HS-5 (cell line): ENCODE data around the gene FAM114A1.
"Not testable (repeated sequence)": the region's sequence is repeated elsewhere in the genome, so short reads cannot be mapped to it uniquely, and the experiment has no call there.

Experiments used
- DNase-seq: peaks from one replicate; pipeline ENCODE4 v3.0.0-alpha.2; 2012; ENCODE audit warnings: low read depth

The FAM114A1 gene

GRCh38 chr4:38904090-38904666 lies 36.6 kb downstream of the FAM114A1 start:
- no peak for DNase-seq

- DNase-seq: no peak
Observed at GRCh38 chr4:38904682-38905081, 37.1 kb downstream of the FAM114A1 start.

GRCh38 chr4:38905652-38906385 lies 38.2 kb downstream of the FAM114A1 start:
- DNase-seq: no peak

- no peak for DNase-seq
Observed at GRCh38 chr4:38907696-38908270, 40.2 kb downstream of the FAM114A1 start.

- DNase-seq: no peak
Observed at GRCh38 chr4:38909015-38909414, 41.4 kb downstream of the FAM114A1 start.

- DNase-seq: no peak
Observed at GRCh38 chr4:38911257-38911656, 43.7 kb downstream of the FAM114A1 start.

DNA sequence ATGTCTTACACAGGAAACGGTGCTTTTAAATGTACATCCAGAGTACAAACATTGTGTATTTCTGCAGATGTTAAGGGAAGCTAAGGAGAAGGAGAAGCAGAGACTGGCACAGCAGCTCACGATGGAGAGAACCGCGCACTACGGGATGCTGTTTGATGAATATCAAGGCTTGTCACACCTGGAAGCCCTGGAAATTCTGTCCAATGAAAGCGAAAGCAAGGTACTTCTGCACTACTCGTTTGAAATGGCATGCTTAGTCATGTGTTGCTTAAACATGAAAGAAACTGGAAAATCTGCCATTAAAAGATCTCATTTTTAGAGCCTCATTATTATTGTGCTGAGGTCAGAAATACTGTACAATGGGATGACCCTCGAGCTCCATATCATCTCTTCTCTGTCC lies 47.2 kb downstream of the FAM114A1 start:
- no peak for DNase-seq

- not testable (repeated sequence) for DNase-seq
Observed at GRCh38 chr4:38916267-38916666, 48.7 kb downstream of the FAM114A1 start.

DNA sequence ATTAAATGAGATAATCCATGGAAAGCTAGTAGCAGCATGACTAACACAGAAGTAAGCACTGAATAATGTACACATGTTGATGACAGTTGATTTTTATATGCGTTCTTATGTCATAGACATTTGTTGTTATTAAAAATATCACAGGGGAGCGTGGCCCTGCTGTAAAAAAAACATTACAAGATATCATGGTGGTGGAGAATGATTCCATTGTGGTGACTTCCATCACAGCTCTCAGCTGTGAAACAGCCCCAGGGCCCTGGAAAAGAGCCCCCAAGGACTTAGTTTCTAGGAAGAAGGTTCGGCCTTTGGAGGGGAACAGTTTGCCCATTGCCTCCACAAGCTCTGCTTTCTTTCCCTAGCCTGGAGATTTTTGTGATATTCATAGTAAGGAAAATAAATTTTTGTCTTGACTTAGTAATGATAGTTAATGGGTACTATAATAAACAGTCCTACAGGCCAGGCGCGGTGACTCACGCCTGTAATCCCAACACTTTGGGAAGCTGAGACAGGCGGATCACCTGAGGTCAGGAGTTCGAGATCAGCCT lies 49.9 kb downstream of the FAM114A1 start:
- DNase-seq: no peak

DNA sequence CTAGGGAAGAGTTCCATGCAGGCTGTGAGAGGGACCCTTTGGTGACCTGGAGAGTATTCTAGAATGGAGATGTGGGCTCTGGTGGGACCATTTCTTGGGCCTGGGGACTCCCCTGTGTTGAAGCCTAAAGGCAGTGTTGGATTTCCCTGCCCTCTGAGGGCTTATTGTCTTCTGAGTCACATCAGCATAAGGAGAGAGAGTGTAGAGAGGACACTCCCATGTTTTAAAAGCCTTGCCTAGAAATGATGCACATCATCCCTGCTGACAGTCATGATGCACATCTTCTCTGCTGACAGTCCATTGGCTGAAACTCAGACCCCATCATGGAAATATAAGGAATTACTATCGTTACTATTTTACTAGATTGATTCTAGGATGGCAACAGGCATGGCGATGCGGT lies 51.9 kb downstream of the FAM114A1 start:
- no peak for DNase-seq

DNA sequence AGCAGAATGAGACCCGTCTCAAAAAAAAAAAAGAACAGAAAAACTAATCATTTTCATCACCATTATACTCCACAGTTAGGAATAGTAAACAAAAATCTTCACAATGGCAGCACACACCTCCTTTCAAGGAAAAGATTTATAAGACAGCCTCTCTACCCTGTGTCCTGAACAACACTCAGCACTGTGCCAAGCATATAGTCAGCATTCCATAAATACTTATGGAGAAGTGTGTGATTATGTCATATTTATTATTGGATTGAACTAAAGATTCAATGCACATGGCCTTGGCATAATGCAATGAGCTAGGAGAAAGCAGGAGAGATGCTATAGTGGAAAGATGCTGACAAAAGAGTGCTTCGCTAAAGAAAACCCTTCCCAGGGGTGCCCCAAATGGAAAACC lies 52.6 kb downstream of the FAM114A1 start:
- no peak for DNase-seq

DNA sequence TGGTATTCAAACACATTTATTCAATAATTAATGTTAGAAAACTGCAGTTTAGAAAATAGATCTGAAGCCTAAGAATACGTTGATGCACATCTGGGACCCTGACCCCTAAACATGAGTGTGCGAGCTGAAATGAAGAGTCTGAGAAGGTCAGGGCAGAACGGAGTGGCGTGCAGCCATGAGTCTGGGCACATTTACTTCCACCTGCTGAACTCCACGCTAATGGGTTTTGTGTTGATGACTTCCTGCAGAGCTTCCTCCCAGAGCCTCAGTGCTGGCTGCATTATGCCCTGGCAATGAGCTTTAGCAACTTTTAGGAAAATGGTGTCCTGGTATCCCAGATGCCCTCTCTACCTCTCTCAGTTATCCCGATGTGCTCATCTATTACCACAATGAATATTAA lies 53.1 kb downstream of the FAM114A1 start:
- no peak for DNase-seq

DNA sequence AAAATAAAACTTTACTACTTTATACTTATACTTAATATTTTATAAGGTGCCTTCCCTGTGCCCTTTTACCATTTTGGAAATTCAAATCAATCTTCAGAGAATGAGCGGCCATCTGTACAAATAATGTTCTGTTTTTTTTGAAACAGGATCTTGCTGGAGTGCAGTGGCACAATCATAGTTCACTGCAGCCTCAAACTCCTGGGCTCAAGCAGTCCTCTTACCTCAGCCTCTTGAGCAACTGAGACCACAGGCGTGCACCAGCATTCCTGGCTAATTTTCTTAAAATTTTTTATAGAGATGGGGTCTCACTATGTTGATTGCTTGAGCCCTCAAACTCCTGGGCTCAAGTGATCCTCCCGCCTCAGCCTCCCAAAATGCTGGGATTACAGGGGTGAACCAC lies 53.5 kb downstream of the FAM114A1 start:
- DNase-seq: no peak

DNA sequence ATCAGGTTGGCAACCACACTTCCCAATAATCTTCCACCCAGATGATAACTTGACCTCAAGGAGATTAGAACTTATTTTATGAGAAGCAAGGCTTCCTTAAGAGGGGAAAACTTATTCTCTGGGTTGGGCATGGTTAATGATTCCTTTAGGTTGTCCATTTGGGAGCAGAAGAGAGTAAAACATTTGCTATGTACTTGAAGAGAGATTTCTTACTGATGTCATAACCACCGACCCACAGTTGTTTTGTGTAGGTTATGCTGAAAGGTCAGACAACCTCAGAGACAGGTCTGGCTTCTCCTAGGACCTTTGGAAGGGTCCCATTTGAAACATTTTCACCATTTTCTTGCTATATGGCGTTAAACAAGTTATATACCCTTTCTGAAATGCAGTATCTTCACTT lies 56.1 kb downstream of the FAM114A1 start:
- no peak for DNase-seq

DNA sequence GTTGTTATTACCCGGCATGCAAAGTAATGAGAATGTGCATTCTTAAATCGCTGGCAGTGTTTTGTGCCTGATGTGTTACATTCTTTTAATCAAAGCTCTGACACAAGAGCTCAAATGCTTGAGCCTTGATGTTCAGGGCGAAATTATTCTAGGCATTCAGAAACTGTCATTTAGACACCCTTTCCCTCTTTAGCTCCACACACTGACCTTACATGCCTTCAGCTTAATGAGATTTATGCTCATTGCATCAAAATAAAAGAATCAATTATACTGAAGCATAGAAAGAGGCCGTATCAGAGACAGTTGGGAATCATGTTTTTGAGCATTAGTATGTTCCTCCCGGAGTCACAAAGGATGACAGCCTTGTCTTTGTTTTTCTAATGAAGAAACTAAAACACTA lies 56.7 kb downstream of the FAM114A1 start:
- DNase-seq: no peak

DNA sequence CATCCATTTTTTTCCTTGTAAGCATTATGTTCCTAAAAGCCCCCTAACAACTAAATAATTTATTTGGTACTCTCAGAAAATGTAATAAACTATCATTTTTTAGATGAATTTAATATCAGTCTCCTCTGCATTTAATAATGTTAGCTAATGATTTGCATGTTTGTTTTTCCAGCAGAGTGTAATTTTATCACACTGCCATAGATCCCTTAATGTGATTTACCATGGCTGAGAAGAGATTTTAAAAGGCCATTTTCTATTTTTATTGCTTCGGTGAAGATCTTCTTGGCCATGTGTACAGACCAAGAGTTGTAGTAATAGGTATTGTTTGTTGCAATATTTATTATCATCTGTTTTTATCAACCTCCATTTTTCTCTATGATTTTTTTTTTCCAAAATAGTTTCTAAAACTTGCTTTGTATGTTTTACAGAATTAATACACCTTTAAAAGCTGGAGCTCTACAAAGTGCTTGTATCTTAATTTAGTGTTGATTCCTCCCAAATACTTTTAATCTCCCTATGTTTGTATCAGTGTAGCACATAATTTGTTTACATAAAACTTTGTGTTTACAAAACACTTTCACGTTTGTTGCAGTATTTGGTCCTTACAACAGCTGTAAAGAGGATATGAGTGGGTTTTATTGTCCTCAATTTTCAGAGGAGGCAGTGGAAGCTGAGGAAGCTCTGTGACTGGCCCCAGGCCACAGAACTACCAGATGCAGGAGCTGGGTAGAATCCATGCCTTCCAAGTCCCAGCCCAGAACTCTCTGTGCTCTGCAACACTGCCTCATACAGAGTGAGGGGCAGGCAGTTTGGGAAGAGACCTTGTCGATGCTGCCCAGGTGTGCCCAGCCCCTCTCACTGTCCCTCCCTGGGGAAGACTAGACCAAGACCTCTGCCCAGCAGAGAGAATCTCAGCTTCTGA lies 58.1 kb downstream of the FAM114A1 start:
- DNase-seq: no peak

DNA sequence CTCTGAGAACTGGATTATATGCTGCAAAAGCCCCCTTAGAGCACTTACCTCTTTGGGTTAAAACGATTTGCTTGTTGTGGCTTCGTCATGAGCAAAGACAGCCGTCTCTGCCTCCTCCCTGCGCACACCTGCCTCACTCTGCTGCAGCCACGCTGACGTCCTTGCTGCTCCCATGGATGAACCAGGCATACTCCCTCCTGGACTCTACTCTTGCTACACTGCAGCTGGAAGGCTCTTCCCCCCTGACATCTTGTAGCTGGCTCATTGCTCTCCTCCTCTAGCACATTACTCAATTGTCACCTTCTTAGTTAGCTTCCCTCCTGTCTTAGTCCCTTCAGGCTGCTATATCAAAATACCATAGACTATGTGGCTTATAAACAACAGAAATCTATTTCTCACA lies 59.3 kb downstream of the FAM114A1 start:
- no peak for DNase-seq

DNA sequence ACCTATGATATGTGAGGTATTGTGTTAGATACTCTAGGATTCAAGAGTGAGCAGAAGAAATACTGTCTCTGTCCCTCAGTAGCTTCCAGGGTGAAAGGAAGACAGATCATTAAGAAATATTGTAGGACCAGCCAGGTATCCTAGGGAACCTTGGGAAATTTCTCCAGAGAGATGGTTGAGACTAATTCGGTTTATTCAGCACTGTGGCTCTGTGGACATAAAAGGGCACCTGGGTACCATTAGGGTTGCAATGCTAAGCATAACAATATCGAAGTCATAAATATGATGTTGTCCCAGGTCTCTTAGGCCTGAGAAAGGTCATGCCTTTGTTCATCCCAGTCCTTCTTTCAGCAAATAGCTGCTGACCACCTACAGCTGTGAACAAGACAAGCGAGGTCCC lies 61.0 kb downstream of the FAM114A1 start:
- DNase-seq: no peak

- no peak for DNase-seq
Observed at GRCh38 chr4:38928974-38929373, 61.4 kb downstream of the FAM114A1 start.

- no peak for DNase-seq
Observed at GRCh38 chr4:38930204-38930603, 62.6 kb downstream of the FAM114A1 start.

DNA sequence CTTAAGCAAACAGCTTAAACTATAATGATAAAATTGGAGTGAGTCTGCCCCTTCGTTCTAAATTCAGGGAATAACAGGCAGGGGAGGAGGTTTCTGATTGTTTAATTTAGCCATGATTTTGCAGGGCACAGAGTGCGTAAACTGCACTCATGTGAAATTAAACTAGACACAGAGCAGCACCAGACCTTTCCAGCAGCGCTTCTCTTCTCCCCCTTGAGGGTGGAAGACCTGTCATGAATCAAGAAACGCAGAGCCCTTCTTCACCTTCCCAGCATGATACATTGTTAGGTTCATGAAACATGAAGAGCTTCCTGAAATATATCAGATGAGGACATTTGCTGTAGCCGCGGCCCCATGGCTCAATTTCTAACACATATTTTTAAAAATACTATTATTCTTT lies 63.1 kb downstream of the FAM114A1 start:
- no peak for DNase-seq

GRCh38 chr4:38931125-38931524 lies 63.5 kb downstream of the FAM114A1 start:
- no peak for DNase-seq
